ENCODE results near the gene GRIN1. TPM values are rescaled to one million over a fixed set of nuclear protein-coding genes. Genes with fewer than 3 reads are reported as not detected.
A peak's percentile ranks its signal among the peaks of the same experiment; 100 is the strongest.

GRIN1 gene
- total and polyA plus RNA-seq, 2 of the 13 experiments (the other 11 are each of a cell fraction or from before 2014, with no cell fraction given), result 0.13 TPM; not detected in 1

DNA sequence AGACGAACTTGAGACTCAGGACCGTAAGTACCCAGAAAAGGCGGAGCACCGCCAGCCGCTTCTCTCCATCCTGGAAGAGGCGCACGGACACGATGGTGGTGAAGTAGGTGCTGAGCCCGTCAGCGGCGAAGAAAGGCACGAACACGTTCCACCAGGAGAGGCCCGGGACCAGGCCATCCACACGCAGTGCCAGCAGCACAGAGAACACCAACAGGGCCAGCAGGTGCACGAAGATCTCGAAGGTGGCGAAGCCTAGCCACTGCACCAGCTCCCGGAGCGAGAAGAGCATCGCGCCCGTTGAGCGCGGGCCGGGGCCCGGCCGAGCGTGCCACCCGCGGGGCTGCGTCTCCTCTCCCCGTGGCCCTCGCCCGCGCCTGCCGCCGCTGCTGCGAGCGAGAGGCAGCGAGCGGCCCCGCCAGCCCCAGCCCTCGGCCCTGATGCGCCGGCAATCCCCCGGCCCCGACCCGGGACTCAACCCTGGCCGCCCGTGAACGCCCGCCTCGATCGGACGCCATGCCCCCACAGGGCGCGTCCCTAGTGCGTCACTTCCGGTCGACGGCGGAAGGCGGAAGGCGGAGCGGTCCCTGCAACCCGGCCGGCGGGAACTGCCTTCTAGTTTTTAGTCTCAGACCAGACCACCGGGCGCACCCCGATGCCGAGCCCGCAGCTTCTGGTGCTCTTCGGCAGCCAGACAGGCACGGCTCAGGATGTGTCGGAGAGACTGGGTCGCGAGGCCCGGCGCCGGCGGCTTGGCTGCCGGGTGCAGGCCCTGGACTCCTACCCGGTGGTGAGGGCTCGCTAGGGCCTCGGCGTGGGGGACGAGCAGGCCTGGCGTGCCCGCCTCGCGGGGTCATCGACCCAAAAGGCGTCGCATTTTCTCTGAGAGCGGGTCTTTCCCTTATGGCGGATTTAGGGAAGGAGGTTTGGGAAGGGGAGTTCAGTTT, 66.4 kb downstream of the GRIN1 start, which contains the start of the genes NDOR1 and TMEM203:
NDOR1 (plus strand) TSS at position 575 of the 944 bp plus-strand sequence; CDS start at position 653, 78 bp downstream.
TMEM203 (minus strand) TSS at position 523 of the 944 bp plus-strand sequence; CDS start at position 289, 234 bp downstream.
- ChIA-PET POLR2A (interaction anchor here (1.8 to 8.8 kb wide), 3 partner anchors 16 to 17 kb away, joined by 5 to 225 read pairs (median 15); partner anchors contain the start of genes ANAPC2, CYSRT1, RNF208 and RNF224), CTCF (ENCODE audit: low intra/inter-chr PET ratio, low total read pairs) (no interaction called here)
- Histone ChIP-seq H3K4me3 (replicated peaks in 1 of 3; ENCODE audit: insufficient read depth in 1 of 3, low read depth in 2 of 3, low read length in 3 of 3) (peak within 1 kb of the TSS; percentile 90 to 93 (median 92)), H3K27ac (ENCODE audit: extremely low read length, insufficient read depth, low read length) (peak within 1 kb of the TSS; percentile 61), H3K9ac (ENCODE audit: insufficient read depth, low read depth, low read length) (peak within 1 kb of the TSS; percentile 88), H2AFZ (ENCODE audit: low read length) (no peak within 1 kb of the TSS), H3K36me3 (replicated peaks in 1 of 2; ENCODE audit: control insufficient read depth in 1 of 2, insufficient read depth in 2 of 2, low read length in 2 of 2) (no peaks in the 10 kb centered on the region), H4K20me1 (ENCODE audit: insufficient read depth, low read length) (0 out of 2 replicates have a peak, but pooled peaks cover 4% of the 10 kb centered on the region), H3K4me1 (ENCODE audit: insufficient read depth, low read length) (peaks cover 50% of the 10 kb centered on the region), H3K4me2 (ENCODE audit: low read depth, low read length) (peak within 1 kb of the TSS; percentile 95), H3K27me3 (ENCODE audit: control insufficient read depth in 1 of 2, insufficient read depth in 2 of 2, low read length in 2 of 2) (no peaks in the 10 kb centered on the region; a peak in 1 of 5 replicates), H3K9me3 (ENCODE audit: low read length) (no peaks in the 10 kb centered on the region), H3K79me2 (ENCODE audit: insufficient read depth, low read length) (peaks cover 40% of the 10 kb centered on the region)
- peak; percentile 75 for DNase-seq (ENCODE audit: low spot score)
- WGBS (ENCODE audit: low lambda C conversion rate), result 2% methylated on average over 13 of the region's 98 CpGs
- BruUV-seq (replicated peaks), result no TSS peak
- in situ Hi-C loops (cut with HindIII; ENCODE audit: extremely low pct_ligation_motif_present, low pct_unique_long_range_greater_than_20kb) (no loop called here), intact Hi-C loops (cut with micrococcal nuclease; ENCODE audit: unreplicated experiment) (loop anchor here (2.0 kb wide), 1 partner anchor 17 kb away; the partner anchor contains the start of genes ANAPC2 and SSNA1)
- FAIRE-seq, result no peak
- ATAC-seq, result peak; percentile 37
- TF ChIP-seq DMAP1 (CRISPR knock-in tag; IDR thresholded peaks at IDR 0.05) (peak; percentile 84), ZBTB38 (CRISPR knock-in tag; IDR thresholded peaks at IDR 0.05) (0 out of 2 replicates have a peak, but pooled peaks have one; percentile 17), ZNF331 (CRISPR knock-in tag; IDR thresholded peaks at IDR 0.05) (peak; percentile 57; the same call in 1 of the 2 replicates), SCMH1 (CRISPR knock-in tag; IDR thresholded peaks at IDR 0.05; ENCODE audit: borderline replicate concordance) (no peak), REPIN1 (CRISPR knock-in tag; IDR thresholded peaks at IDR 0.05; ENCODE audit: borderline replicate concordance, low read depth) (peak; percentile 79), ZFYVE20 (CRISPR knock-in tag; IDR thresholded peaks at IDR 0.05; ENCODE audit: borderline replicate concordance, low read depth) (0 out of 2 replicates have a peak, but pooled peaks have one; percentile 72), SOX5 (CRISPR knock-in tag; IDR thresholded peaks at IDR 0.05; ENCODE audit: borderline replicate concordance) (0 out of 2 replicates have a peak, but pooled peaks have one; percentile 19), FOXA3 (CRISPR knock-in tag; IDR thresholded peaks at IDR 0.05) (peak; percentile 48; the same call in 1 of the 2 replicates), MED8 (CRISPR knock-in tag; IDR thresholded peaks at IDR 0.05; ENCODE audit: insufficient replicate concordance) (peak; percentile 33), RAD21 (CRISPR knock-in tag; IDR thresholded peaks at IDR 0.05) (0 out of 2 replicates have a peak, but pooled peaks have one; percentile 24), ZSCAN12 (CRISPR knock-in tag; IDR thresholded peaks at IDR 0.05) (0 out of 2 replicates have a peak, but pooled peaks have one; percentile 45), ZNF674 (CRISPR knock-in tag; IDR thresholded peaks at IDR 0.05; ENCODE audit: low read depth) (no peak), ZSCAN31 (CRISPR knock-in tag; IDR thresholded peaks at IDR 0.05; ENCODE audit: low read depth) (no peak), ZNF772 (CRISPR knock-in tag; IDR thresholded peaks at IDR 0.05) (peak; percentile 16; the same call in 1 of the 2 replicates)
- TF ChIP-seq, protein P1, sequence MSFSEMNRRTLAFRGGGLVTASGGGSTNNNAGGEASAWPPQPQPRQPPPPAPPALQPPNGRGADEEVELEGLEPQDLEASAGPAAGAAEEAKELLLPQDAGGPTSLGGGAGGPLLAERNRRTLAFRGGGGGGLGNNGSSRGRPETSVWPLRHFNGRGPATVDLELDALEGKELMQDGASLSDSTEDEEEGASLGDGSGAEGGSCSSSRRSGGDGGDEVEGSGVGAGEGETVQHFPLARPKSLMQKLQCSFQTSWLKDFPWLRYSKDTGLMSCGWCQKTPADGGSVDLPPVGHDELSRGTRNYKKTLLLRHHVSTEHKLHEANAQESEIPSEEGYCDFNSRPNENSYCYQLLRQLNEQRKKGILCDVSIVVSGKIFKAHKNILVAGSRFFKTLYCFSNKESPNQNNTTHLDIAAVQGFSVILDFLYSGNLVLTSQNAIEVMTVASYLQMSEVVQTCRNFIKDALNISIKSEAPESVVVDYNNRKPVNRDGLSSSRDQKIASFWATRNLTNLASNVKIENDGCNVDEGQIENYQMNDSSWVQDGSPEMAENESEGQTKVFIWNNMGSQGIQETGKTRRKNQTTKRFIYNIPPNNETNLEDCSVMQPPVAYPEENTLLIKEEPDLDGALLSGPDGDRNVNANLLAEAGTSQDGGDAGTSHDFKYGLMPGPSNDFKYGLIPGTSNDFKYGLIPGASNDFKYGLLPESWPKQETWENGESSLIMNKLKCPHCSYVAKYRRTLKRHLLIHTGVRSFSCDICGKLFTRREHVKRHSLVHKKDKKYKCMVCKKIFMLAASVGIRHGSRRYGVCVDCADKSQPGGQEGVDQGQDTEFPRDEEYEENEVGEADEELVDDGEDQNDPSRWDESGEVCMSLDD (CRISPR knock-in tag; IDR thresholded peaks at IDR 0.05; ENCODE audit: borderline replicate concordance), result no peak
- TF ChIP-seq, protein P2, sequence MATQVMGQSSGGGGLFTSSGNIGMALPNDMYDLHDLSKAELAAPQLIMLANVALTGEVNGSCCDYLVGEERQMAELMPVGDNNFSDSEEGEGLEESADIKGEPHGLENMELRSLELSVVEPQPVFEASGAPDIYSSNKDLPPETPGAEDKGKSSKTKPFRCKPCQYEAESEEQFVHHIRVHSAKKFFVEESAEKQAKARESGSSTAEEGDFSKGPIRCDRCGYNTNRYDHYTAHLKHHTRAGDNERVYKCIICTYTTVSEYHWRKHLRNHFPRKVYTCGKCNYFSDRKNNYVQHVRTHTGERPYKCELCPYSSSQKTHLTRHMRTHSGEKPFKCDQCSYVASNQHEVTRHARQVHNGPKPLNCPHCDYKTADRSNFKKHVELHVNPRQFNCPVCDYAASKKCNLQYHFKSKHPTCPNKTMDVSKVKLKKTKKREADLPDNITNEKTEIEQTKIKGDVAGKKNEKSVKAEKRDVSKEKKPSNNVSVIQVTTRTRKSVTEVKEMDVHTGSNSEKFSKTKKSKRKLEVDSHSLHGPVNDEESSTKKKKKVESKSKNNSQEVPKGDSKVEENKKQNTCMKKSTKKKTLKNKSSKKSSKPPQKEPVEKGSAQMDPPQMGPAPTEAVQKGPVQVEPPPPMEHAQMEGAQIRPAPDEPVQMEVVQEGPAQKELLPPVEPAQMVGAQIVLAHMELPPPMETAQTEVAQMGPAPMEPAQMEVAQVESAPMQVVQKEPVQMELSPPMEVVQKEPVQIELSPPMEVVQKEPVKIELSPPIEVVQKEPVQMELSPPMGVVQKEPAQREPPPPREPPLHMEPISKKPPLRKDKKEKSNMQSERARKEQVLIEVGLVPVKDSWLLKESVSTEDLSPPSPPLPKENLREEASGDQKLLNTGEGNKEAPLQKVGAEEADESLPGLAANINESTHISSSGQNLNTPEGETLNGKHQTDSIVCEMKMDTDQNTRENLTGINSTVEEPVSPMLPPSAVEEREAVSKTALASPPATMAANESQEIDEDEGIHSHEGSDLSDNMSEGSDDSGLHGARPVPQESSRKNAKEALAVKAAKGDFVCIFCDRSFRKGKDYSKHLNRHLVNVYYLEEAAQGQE (IDR thresholded peaks at IDR 0.05; ENCODE audit: borderline replicate concordance in 1 of 2, low read depth in 1 of 2, low read length in 2 of 2), result peak in 1 of 2 experiments; percentile 7; a peak in 1 of 4 replicates

Measured in HepG2 (cell line).